ENCODE results near the gene P3H4.

P3H4 gene

GRCh38 chr17:41758601-41759000 is 53.1 kb downstream of the P3H4 start:
- Histone ChIP-seq H3K4me3 (ENCODE audit: low read depth, low read length) (no peak overlapping the region), H3K36me3 (ENCODE audit: control insufficient read depth, insufficient read depth, low read length) (no peaks in the 10 kb centered on the region), H3K79me2 (no peaks in the 10 kb centered on the region), H3K9ac (no peak overlapping the region), H3K9me3 (ENCODE audit: control insufficient read depth, low read length) (no peaks in the 10 kb centered on the region), H3K27me3 (ENCODE audit: control insufficient read depth, insufficient read depth, low read length) (no peaks in the 10 kb centered on the region), H3K4me2 (ENCODE audit: low read length) (no peak overlapping the region), H3K4me1 (no peaks in the 10 kb centered on the region), H2AFZ (no peak overlapping the region), H3K27ac (no peak overlapping the region)
- TF ChIP-seq CTCF (IDR thresholded peaks at IDR 0.05), result no peak

GRCh38 chr17:41754066-41754465 is 57.7 kb downstream of the P3H4 start:
- Histone ChIP-seq H3K36me3 (ENCODE audit: control insufficient read depth, insufficient read depth, low read length) (no peaks in the 10 kb centered on the region), H3K27me3 (ENCODE audit: control insufficient read depth, insufficient read depth, low read length) (no peaks in the 10 kb centered on the region), H3K9me3 (ENCODE audit: control insufficient read depth, low read length) (no peaks in the 10 kb centered on the region), H3K4me2 (ENCODE audit: low read length) (no peak overlapping the region), H2AFZ (no peak overlapping the region), H3K27ac (no peak overlapping the region), H3K79me2 (no peaks in the 10 kb centered on the region), H3K4me3 (ENCODE audit: low read depth, low read length) (no peak overlapping the region), H3K9ac (no peak overlapping the region), H3K4me1 (no peaks in the 10 kb centered on the region)
- no peak for TF ChIP-seq CTCF (IDR thresholded peaks at IDR 0.05)
